NCI-H82 treated with DMSO at 0.1 percent for 48 hours (cell line): ENCODE results near the gene WIZ.

Source experiments
- DNase-seq: peaks from one replicate; lab custom pipeline; 2025; ENCODE audit not compliant: unreplicated experiment; lab: John Stamatoyannopoulos, UW

Gene WIZ

DNA sequence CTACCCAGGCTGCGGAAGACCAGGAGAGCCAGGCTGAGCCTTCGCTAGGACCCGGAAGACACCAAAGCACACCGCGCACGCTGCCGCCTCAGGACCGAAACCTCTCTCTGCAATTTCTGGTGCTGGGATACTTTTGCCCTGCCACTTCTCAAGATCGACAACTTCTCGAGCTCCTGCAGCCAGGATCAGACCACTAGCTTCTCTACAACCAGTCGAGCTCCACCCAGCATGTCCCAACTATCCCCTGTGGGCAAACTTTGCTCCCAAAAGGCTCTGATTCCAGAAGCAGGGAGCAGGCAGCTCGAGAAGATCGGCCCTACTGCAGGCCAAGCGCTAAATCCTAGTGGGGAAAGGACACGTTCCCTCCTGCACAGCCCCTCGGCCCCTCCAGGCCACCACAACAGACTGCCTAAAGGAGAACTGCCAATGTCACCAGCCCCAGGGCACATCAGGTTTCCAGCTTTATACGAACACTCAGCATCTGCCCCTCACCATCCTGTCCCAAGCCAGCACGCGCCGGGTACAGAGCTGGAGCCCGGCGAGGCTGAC is 71.1 kb downstream of the WIZ start:
- DNase-seq, result peak; percentile 38

DNA sequence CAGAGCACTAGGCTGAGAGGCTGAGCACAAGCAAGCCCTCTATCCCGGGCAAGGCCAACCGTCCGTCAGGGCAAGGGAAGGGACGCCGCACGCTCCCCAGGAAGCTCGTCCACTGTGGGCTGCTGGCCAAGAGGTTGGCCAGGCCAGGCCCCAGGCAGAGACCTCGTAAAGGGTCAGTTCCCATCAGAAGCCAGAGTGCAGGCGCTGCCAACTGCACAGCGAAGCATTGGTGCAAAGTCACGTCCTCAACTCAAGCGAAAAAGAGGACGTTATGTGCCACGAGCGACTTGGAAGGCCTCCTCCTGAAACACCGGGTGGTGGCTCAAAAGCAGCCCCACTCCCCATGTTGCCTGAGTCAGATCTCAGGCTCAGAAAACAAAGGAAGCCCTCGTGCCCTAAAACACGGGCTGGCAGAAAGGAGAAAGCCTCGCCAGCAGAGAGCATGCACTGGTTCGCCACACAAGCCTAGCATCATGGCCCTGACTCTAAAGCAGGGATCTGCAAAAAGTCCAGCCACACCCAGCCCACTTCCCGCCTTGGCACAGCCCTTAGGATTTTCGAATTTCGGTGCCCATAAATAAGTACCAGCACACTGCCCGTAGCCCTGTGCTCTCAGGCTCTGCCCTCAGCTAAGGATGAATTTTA is 74.8 kb downstream of the WIZ start:
- DNase-seq, result no peak

DNA sequence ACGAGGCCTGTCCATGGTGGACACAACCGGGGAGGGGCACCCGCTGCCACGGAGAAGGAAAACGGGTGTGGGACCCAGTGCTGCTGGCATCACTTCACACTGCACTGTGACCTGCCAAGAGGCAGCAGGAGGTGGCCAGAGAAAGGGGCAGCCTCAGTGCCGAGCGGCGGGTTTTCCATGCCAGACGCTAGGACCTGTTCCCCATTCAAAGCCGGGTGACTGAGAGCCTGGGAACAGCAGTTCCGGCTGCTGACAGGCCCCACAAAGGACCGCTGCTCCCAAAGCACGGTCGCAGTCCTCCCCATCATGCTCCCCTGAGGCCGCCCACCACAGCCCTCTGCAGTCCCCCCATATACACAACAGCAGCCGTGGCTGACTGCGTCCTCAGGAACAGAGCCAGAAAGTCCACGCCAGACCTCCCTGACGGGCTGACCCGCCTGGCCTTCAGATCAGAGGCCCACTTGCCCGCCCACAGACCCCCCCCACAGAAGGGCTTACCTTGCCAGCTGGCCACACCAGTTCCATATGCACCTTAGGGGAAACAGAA is 75.6 kb downstream of the WIZ start:
- DNase-seq, result no peak

DNA sequence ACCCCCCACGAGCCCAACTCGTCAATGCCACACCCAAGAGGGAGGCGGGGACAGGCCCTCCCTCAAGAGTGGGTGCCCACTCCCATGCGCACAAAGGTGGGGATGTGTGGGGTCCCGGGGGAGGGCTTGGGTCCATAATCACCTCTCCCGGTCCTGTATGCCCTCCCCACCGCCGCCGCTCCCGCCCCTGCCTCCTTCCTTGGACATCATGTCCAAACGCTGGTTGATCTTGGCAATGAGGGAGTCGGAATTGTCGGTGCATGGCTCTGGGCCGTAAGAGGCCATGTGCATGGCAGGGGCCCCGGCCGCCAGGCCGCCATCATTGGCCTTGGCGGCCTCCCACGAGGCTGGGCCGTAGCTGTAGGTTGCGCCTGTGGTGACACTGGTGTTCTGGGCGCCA is 76.1 kb downstream of the WIZ start:
- no peak for DNase-seq

DNA sequence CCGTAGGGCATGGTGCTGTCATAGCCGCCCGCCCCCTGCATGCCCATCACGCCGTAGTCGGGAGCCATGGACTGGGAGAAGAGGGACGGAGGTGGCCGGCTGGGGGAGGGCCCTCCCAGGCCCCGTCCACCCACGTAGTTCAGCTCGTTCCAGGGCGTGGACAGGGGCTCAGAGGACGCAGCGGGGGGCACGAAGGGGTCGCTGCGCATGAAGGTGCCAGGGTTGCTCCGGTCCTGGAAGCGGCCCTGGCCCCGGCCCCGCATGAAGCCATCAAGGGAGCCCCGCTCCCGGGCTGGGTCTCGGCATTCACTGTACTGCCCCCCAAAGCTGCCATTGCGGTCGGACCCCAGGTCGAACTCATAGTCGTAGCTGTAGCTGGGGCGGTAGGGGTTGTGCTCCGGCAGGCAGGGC is 76.9 kb downstream of the WIZ start:
- DNase-seq, result no peak

DNA sequence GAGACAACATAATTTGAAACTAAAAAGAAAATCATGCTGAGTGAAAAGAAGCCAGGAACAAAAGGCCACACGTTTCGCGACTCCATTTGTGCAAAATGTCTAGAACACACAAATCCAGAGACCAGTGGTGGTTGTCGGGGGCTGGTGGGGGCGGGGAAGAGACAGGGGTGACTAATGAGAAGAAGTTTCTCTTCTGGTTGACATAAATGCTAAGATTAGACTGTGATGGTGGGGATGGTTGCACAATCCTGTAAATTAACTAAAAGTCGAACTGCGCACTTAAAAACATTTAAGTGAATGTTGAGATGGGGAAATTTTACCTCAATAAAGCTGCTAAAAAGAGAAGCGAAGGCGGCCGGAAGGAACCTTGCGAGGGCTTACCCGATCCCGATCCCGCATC is 77.3 kb downstream of the WIZ start:
- no peak for DNase-seq

DNA sequence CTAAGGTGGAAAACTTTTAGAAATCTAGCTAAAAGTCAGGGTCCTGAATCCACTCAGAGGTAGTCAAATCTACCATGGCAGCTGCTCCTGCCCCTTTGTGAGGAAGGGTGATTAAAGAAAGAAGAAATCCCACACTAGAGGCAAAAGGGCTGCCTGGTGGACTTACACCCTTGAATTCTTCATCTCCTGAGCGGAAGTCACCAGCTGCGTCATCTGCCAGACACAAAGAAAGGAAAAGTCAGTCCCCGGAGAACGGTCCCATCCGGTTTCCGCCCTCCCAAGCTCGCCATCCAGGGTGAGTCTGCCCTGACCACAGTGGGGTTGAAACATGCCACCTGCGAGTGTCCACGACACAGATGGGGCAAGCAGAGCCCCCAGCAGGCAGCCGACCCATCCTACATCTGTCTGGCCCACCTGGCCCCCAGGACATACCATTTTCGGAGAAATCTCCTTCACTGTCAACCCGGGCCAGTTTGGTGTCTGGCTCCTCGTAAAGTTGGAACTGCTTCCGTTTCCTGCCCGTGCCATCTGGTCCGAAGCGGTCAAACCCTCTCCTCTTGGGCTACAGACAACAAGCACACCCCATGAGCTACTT is 77.9 kb downstream of the WIZ start:
- DNase-seq, result no peak

DNA sequence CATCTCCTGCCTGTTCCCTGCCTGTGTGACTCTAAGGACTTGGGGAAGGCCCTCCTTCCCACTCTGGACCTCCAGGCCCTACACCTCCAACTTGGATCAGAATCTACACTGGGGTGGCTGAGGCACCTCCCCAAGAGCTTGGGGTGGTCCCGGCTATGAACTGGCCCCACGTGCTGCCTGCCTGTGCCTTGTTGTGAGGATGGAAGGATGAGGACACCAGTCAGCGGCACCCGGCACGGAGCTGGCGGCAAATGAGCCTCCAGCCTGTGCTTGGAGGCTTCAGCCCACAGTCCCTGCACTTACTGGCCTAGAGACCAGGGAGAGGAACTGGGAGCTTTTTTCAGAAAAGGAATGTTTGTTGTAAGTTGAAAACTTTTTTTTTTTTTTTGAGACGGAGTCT is 78.6 kb downstream of the WIZ start:
- DNase-seq, result no peak
